ENCODE results near the gene FGD4. TPM values are rescaled to one million over a fixed set of nuclear protein-coding genes. Genes with fewer than 3 reads are reported as not detected.
A peak's percentile ranks its signal among the peaks of the same experiment; 100 is the strongest.
"Not testable (repeated sequence)": the region's sequence is repeated elsewhere in the genome, so short reads cannot be mapped to it uniquely, and the experiment has no call there.

FGD4 gene
- total RNA-seq, 1 donor from 2014 or later: 65.5 TPM

DNA sequence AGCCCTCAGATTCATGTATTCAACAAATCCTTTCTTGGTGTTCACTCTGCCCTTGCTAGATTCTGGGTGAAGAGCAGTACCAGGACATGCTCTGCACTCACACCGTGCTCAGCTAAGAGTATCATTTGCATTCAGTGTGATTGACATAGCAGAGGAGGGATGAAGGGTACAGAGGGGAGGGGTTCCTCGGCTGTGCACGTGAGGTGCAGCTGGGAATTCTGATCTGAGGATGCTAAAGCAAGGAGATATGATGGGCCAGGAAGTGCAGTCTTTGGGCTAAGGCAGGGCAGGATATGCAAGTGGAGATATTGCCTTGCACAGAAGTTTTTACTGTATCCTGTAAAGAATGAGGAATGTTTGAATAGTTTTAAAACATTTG lies 108.6 kb downstream of the FGD4 start:
- H3K4me1 ChIP-seq: peaks cover 26% of the 10 kb centered on the region
- TF ChIP-seq, protein P1, sequence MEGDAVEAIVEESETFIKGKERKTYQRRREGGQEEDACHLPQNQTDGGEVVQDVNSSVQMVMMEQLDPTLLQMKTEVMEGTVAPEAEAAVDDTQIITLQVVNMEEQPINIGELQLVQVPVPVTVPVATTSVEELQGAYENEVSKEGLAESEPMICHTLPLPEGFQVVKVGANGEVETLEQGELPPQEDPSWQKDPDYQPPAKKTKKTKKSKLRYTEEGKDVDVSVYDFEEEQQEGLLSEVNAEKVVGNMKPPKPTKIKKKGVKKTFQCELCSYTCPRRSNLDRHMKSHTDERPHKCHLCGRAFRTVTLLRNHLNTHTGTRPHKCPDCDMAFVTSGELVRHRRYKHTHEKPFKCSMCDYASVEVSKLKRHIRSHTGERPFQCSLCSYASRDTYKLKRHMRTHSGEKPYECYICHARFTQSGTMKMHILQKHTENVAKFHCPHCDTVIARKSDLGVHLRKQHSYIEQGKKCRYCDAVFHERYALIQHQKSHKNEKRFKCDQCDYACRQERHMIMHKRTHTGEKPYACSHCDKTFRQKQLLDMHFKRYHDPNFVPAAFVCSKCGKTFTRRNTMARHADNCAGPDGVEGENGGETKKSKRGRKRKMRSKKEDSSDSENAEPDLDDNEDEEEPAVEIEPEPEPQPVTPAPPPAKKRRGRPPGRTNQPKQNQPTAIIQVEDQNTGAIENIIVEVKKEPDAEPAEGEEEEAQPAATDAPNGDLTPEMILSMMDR (IDR thresholded peaks at IDR 0.05): no peak
- H3K9me3 ChIP-seq: no peaks in the 10 kb centered on the region
- ATAC-seq (no peak), DNase-seq (no peak)
- H3K27me3 ChIP-seq: no peaks in the 10 kb centered on the region
- intact Hi-C loops (cut with DNase I): no loop called here
- H3K36me3 ChIP-seq: no peaks in the 10 kb centered on the region
- no peak overlapping the region for H3K27ac ChIP-seq
- no peak overlapping the region for H3K4me3 ChIP-seq

DNA sequence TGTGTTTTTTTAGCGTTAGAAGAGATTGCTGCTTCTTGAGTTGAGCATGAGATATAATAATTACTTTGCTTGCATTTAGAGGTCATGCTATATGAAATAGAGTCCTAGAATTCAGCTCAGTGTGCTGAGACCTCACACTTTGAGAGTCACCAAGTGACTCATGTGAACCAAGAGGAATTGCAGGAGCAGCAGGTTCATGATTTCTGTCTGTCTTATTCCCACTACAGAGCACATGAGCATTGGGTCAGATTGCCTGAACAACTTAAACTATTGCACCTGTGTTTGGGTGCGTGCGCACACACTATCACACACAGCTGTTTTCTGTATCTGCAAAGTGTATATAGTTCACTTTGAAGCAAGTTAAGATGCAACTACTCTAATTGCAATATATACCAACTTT lies 109.3 kb downstream of the FGD4 start:
- TF ChIP-seq, protein P1 (IDR thresholded peaks at IDR 0.05): no peak
- Histone ChIP-seq H3K27me3 (no peaks in the 10 kb centered on the region), H3K36me3 (no peaks in the 10 kb centered on the region), H3K9me3 (no peaks in the 10 kb centered on the region), H3K4me1 (peaks cover 19% of the 10 kb centered on the region), H3K4me3 (no peak overlapping the region), H3K27ac (no peak overlapping the region)
- DNase-seq (no peak), ATAC-seq (peak; percentile 20)
- intact Hi-C loops (cut with DNase I): no loop called here

DNA sequence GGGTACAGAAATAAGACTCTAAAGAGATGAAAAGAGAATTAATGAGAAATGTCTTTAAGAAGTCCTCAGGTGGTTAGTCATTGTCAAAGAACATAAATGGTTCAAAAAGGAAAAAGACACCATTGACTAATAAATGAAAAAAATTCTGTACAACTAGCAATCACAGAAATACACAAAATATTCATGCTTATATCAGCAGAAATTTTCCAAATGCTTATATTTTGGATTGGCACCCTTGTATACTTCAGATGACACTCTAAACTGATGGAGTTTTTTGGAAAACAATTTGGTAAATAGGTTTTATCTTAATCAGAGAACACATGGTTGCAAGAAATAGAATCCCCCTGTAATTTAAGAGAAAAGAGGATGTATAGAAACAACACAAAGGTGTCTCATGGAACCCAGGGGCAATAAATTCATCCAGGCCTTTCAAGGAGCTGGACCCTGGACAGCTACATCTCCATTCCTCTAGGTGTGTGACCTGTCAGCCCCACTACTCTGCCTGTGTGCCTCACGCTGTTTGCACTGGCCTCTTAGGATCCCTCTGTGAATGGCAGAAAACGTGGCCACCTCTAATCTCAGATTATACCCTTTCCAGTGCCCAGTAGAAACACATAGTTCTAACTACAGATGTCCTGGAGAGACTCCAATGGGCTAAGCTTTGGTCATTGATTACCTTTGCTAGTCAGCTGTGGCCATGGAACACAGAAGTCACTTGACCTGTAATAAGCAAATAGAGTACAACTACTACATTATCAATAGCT lies 110.2 kb downstream of the FGD4 start:
- ATAC-seq (peak; percentile 24), DNase-seq (no peak)
- Histone ChIP-seq H3K36me3 (no peaks in the 10 kb centered on the region), H3K4me1 (peaks cover 16% of the 10 kb centered on the region), H3K27me3 (no peaks in the 10 kb centered on the region), H3K9me3 (no peaks in the 10 kb centered on the region), H3K27ac (no peak overlapping the region), H3K4me3 (no peak overlapping the region)
- TF ChIP-seq, protein P1 (IDR thresholded peaks at IDR 0.05): no peak
- intact Hi-C loops (cut with DNase I): no loop called here

DNA sequence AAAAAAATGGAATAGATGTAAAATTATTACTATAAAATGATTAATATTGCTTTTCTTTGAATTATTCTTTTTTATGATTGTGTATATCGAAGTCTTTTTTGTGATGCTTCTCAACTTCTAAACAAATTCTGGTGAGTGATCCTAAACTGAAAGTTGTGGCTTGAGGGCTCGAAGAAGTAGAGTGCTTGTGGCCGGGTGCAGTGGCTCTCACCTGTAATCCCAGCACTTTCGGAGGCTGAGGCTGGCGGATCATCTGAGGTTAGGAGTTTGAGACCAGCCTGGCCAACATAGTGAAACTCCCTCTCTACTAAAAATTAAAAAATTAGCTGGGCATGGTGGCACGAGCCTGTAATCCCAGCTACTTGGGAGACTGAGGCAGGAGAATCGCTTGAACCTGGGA lies 112.6 kb downstream of the FGD4 start:
- H3K4me1 ChIP-seq; ATAC-seq; H3K27me3 ChIP-seq; DNase-seq; H3K4me3 ChIP-seq; H3K27ac ChIP-seq; H3K36me3 ChIP-seq; intact Hi-C loops (cut with DNase I); H3K9me3 ChIP-seq: not testable (repeated sequence)

DNA sequence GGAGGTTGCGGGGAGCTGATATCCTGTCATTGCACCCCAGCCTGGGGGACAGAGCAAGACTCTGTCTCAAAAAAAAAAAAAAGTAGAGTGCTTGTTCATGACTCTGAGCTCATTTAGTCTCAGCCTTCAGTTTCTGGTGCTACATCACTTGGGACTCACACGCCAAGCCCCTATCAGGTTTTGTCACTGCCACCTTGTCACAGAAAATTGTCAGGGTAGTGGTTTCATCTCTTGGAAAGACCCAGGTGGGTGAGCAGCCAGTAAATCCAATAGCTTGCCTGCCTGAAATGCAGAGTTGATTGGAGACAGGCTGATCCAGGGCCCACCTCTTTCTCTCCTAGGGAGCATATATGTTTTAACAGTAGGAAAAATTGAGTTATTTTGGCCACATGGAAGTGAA lies 113.0 kb downstream of the FGD4 start:
- DNase-seq (no peak), ATAC-seq (no peak)
- Histone ChIP-seq H3K27me3 (no peaks in the 10 kb centered on the region), H3K4me3 (no peak overlapping the region), H3K27ac (no peak overlapping the region), H3K9me3 (no peaks in the 10 kb centered on the region), H3K36me3 (no peaks in the 10 kb centered on the region), H3K4me1 (peaks cover 7% of the 10 kb centered on the region)
- intact Hi-C loops (cut with DNase I): no loop called here
- TF ChIP-seq, protein P1 (IDR thresholded peaks at IDR 0.05): no peak

DNA sequence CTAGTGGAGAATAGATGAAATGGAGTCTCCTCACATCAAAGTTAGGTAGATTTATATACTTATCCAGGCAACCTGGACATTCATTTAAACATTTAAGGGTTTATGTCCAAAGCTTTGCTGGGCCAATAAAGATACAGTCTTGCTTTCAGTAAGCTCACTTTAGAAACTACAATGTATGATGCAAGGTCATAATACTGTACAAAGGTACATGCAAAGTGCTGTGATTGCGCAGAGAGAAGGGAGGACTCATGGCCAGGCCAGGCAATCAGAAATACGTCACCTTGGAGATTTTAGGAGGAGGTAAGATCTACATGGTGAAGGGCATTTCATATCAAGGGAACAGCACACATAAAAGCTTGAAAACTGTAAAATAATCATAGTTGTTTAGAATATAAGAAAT lies 113.6 kb downstream of the FGD4 start:
- intact Hi-C loops (cut with DNase I): no loop called here
- Histone ChIP-seq H3K27me3 (no peaks in the 10 kb centered on the region), H3K4me1 (peaks cover 7% of the 10 kb centered on the region), H3K4me3 (no peak overlapping the region), H3K9me3 (no peaks in the 10 kb centered on the region), H3K27ac (no peak overlapping the region), H3K36me3 (no peaks in the 10 kb centered on the region)
- TF ChIP-seq, protein P1 (IDR thresholded peaks at IDR 0.05): no peak
- ATAC-seq (peak; percentile 41), DNase-seq (no peak)

All from upper lobe of right lung (tissue), 1 donor.